ENCODE results near the gene DNAH9.

DNA sequence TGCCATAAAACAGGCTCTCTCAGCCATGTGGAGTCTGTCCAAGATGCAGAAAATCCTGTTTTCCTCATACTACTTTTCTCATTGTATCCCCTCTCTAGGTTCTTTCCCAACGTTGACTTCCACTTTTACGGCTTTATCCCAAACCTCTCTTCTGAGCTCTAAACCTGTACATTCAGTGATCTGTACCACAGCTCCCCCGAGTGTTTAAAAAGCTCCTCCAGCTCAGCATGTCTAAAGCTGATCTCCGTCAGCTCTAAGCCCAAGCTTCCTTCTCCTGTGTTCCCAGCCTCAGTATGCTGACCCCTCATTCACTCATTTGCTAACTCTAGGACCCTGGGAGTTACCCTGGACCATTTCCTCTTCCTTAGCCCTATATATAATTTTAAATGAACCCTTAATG, 144.6 kb downstream of the DNAH9 start:
- TF ChIP-seq, protein P1, sequence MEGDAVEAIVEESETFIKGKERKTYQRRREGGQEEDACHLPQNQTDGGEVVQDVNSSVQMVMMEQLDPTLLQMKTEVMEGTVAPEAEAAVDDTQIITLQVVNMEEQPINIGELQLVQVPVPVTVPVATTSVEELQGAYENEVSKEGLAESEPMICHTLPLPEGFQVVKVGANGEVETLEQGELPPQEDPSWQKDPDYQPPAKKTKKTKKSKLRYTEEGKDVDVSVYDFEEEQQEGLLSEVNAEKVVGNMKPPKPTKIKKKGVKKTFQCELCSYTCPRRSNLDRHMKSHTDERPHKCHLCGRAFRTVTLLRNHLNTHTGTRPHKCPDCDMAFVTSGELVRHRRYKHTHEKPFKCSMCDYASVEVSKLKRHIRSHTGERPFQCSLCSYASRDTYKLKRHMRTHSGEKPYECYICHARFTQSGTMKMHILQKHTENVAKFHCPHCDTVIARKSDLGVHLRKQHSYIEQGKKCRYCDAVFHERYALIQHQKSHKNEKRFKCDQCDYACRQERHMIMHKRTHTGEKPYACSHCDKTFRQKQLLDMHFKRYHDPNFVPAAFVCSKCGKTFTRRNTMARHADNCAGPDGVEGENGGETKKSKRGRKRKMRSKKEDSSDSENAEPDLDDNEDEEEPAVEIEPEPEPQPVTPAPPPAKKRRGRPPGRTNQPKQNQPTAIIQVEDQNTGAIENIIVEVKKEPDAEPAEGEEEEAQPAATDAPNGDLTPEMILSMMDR (IDR thresholded peaks at IDR 0.05 in 4 of 5, conservative IDR thresholded peaks at IDR 0.05 in 1 of 5) = no peak
- TF ChIP-seq POLR2A (IDR thresholded peaks at IDR 0.05) = no peak

Data from gastrocnemius medialis (tissue), 4 donors.